HL-60 (cell line): Measurements from ENCODE around the gene SRSF4.

ENCODE experiments used
- DNase-seq, 2 experiments: peaks; one replicate each; pipeline ENCODE4 v3.0.0-alpha.2; 2010 to 2020; ENCODE audit warnings: low read depth in 1 of 2, low spot score in 1 of 2
- H3K27ac ChIP-seq: fragments of 250-450 bp; sonication (Bioruptor Pico); replicated peaks from 2 replicates; pipeline ENCODE4 v1.5.1; 2020; ENCODE audit warnings: mild to moderate bottlenecking, moderate library complexity
- H3K27me3 ChIP-seq: fragments of 250-450 bp; sonication (Bioruptor Pico); 2 replicates; pipeline ENCODE4 v1.5.1; 2021; ENCODE audit warnings: mild to moderate bottlenecking, moderate library complexity; ENCODE audit not compliant: insufficient read depth, poor library complexity, severe bottlenecking
- H3K4me3 ChIP-seq: replicated peaks from 2 replicates; pipeline ENCODE4 v1.5.1; 2011; ENCODE audit warnings: mild to moderate bottlenecking, control low read depth, low read length; ENCODE audit not compliant: insufficient read depth
- GABPA ChIP-seq: IDR thresholded peaks from 2 replicates; pipeline ENCODE4 v1.6.1; 2012; ENCODE audit warnings: low read depth
- POLR2AphosphoS5 ChIP-seq: IDR thresholded peaks from 2 replicates; pipeline ENCODE4 v1.6.1; 2012; ENCODE audit warnings: low read depth
- SPI1 ChIP-seq: IDR thresholded peaks from 2 replicates; pipeline ENCODE4 v1.6.1; 2012; ENCODE audit warnings: low read depth, mild to moderate bottlenecking, borderline replicate concordance
- TF ChIP-seq, protein P1 (sequence below): IDR thresholded peaks from 2 replicates; pipeline ENCODE4 v1.6.1; 2012; ENCODE audit warnings: low read depth; ENCODE audit not compliant: insufficient replicate concordance
- TF ChIP-seq, protein P2 (sequence below): IDR thresholded peaks from one replicate; pipeline ENCODE4 v1.5.1; 2011; ENCODE audit warnings: low read length, control low read depth, inconsistent platforms; ENCODE audit not compliant: insufficient read depth

SRSF4 gene

DNA sequence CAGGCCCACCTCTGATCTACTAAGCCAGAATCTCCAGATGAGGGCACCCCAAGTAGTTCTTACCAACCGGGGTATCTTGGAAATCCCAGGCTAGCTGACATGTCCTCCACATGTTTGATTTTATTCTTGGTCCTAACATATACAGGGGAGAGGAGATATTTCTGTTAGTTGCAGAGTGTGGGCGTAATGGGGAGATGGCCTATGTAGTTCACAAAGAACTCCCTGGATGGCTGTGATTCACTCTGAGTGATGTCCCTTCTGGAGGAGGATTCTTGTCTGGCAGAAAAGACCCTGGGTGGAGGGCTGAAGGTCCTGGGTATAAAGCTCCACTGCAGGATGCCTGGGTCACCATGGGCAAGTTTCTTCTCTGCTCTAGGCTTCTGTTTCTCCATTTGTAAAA is 35.9 kb upstream of the SRSF4 start:
- Histone ChIP-seq H3K27me3 (no peaks in the 10 kb centered on the region), H3K4me3 (no peak overlapping the region), H3K27ac (peak overlapping the region; percentile 14)
- no peak for DNase-seq
- TF ChIP-seq SPI1 (no peak), POLR2AphosphoS5 (no peak), GABPA (no peak)
- TF ChIP-seq, protein P1, sequence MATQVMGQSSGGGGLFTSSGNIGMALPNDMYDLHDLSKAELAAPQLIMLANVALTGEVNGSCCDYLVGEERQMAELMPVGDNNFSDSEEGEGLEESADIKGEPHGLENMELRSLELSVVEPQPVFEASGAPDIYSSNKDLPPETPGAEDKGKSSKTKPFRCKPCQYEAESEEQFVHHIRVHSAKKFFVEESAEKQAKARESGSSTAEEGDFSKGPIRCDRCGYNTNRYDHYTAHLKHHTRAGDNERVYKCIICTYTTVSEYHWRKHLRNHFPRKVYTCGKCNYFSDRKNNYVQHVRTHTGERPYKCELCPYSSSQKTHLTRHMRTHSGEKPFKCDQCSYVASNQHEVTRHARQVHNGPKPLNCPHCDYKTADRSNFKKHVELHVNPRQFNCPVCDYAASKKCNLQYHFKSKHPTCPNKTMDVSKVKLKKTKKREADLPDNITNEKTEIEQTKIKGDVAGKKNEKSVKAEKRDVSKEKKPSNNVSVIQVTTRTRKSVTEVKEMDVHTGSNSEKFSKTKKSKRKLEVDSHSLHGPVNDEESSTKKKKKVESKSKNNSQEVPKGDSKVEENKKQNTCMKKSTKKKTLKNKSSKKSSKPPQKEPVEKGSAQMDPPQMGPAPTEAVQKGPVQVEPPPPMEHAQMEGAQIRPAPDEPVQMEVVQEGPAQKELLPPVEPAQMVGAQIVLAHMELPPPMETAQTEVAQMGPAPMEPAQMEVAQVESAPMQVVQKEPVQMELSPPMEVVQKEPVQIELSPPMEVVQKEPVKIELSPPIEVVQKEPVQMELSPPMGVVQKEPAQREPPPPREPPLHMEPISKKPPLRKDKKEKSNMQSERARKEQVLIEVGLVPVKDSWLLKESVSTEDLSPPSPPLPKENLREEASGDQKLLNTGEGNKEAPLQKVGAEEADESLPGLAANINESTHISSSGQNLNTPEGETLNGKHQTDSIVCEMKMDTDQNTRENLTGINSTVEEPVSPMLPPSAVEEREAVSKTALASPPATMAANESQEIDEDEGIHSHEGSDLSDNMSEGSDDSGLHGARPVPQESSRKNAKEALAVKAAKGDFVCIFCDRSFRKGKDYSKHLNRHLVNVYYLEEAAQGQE: no peak
- TF ChIP-seq, protein P2, sequence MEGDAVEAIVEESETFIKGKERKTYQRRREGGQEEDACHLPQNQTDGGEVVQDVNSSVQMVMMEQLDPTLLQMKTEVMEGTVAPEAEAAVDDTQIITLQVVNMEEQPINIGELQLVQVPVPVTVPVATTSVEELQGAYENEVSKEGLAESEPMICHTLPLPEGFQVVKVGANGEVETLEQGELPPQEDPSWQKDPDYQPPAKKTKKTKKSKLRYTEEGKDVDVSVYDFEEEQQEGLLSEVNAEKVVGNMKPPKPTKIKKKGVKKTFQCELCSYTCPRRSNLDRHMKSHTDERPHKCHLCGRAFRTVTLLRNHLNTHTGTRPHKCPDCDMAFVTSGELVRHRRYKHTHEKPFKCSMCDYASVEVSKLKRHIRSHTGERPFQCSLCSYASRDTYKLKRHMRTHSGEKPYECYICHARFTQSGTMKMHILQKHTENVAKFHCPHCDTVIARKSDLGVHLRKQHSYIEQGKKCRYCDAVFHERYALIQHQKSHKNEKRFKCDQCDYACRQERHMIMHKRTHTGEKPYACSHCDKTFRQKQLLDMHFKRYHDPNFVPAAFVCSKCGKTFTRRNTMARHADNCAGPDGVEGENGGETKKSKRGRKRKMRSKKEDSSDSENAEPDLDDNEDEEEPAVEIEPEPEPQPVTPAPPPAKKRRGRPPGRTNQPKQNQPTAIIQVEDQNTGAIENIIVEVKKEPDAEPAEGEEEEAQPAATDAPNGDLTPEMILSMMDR: no peak

DNA sequence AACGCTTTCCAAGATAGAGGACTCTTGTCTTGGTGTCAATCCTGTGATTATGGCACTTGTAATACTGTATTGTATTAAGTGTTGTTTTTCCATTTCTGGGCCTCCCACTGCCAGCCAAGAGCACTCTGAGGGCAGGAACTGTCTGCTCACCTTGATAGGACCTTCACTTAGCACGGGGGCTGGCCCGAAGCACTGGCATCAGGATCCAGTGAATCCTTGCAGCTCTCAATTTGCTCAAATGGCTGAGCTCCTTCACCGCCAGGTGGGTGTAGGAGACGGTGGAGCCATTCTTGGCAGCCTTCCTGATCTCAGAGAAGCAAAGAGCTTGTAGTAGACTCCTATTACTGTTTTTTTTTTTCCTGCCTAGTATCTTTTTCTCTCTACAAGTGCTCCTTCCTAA is 31.4 kb upstream of the SRSF4 start:
- TF ChIP-seq, protein P2: no peak
- TF ChIP-seq POLR2AphosphoS5 (no peak), SPI1 (no peak), GABPA (no peak)
- TF ChIP-seq, protein P1: no peak
- Histone ChIP-seq H3K27me3 (no peaks in the 10 kb centered on the region), H3K4me3 (no peak overlapping the region), H3K27ac (no peak overlapping the region)
- DNase-seq: no peak

DNA sequence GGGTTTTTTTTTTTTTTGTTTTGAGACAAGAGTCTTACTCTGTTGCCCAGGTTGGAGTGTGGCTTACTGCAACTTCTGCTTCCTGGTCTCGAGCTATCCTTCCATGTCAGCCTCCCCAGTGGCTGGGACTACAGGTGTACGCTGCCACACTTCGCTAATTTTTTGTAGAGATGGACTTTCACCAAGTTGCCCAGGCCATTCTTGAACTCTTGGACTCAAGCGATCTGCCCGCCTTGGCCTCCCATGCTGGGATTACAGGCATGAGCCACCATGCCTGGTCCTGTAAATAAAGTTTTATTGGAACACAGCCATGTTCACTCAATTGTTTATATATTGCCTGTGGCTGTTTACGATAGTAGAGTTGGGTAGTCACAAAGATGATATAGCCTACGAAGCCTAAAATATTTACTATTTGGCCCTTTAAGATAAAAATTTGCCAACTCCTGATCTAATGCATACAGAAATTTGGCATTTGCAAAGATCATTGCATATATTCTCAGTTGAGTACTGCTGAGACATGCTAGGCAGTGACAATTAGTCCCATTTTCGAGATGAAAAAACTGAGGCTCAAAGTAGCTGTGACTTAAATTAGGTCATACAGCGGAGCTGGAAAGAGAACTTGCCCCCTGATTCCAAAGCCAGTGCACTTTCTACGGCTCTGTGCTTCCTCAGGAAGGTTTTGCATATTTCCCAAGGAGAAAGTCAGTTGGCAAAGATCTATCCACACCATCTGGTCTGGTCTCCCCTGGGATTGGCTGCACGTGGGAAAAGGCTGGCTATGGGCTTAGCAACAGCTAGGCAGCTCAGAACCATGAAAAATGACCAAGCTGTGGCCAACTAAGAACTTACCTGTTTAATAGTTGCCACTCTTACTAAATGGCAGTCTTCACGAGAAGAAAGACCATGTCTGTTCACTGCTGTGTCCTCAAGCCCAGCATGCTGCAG is 29.7 kb upstream of the SRSF4 start:
- Histone ChIP-seq H3K4me3 (no peak overlapping the region), H3K27ac (no peak overlapping the region), H3K27me3 (no peaks in the 10 kb centered on the region)
- TF ChIP-seq, protein P2: no peak
- no peak for TF ChIP-seq GABPA
- no peak for TF ChIP-seq POLR2AphosphoS5
- no peak for TF ChIP-seq SPI1
- TF ChIP-seq, protein P1: no peak
- no peak for DNase-seq
